PC-9 (cell line): Measurements from ENCODE around the gene ZC3H6.

Source experiments
- CTCF ChIP-seq: fragments of 200-600 bp; sonication (generic); conservative IDR thresholded peaks from 2 replicates; pipeline ENCODE4 v1.6.1; 2017; ENCODE audit warnings: mixed run types, antibody characterized with exemption, mild to moderate bottlenecking, moderate library complexity
- EZH2 ChIP-seq: fragments of 200-600 bp; sonication (generic); IDR thresholded peaks from 2 replicates; pipeline ENCODE4 v1.8.0; 2017; ENCODE audit warnings: antibody characterized with exemption, low read depth

- TF ChIP-seq CTCF = no peak
- no peak for TF ChIP-seq EZH2
Measured at GRCh38 chr2:112277596-112278220, 2.3 kb downstream of the ZC3H6 start.
